ENCODE results near the gene MAP1LC3C.
"Not testable (repeated sequence)": the region's sequence is repeated elsewhere in the genome, so short reads cannot be mapped to it uniquely, and the experiment has no call there.

MAP1LC3C gene

GRCh38 chr1:241990040-241990439 lies 8.9 kb downstream of the MAP1LC3C start:
- DNase-seq, result no peak

GRCh38 chr1:241988389-241988930 lies 10.4 kb downstream of the MAP1LC3C start:
- DNase-seq, result not testable (repeated sequence)

- DNase-seq, result no peak
Observed at GRCh38 chr1:241985787-241986186, 13.1 kb downstream of the MAP1LC3C start.

- DNase-seq, result no peak
Observed at GRCh38 chr1:241979926-241980325, 19.0 kb downstream of the MAP1LC3C start.

- no peak for DNase-seq
Observed at GRCh38 chr1:241979071-241979470, 19.8 kb downstream of the MAP1LC3C start.

- DNase-seq, result no peak
Observed at GRCh38 chr1:241976229-241976628, 22.7 kb downstream of the MAP1LC3C start.

GRCh38 chr1:241972703-241973369 lies 26.1 kb downstream of the MAP1LC3C start:
- DNase-seq, result no peak

GRCh38 chr1:241968611-241969010 lies 30.3 kb downstream of the MAP1LC3C start:
- DNase-seq, result no peak

GRCh38 chr1:241964550-241965282 lies 34.2 kb downstream of the MAP1LC3C start:
- no peak for DNase-seq

GRCh38 chr1:241963722-241964121 lies 35.2 kb downstream of the MAP1LC3C start:
- DNase-seq, result no peak

- DNase-seq, result no peak
Observed at GRCh38 chr1:241962153-241962552, 36.7 kb downstream of the MAP1LC3C start.

GRCh38 chr1:241957692-241958494 lies 41.0 kb downstream of the MAP1LC3C start, which contains the start of gene BECN2:
Gene BECN2 (plus strand): TSS chr1:241957767. CDS start chr1:241957767, 0 bp downstream.
- no peak for DNase-seq

- no peak for DNase-seq
Observed at GRCh38 chr1:241950390-241950789, 48.5 kb downstream of the MAP1LC3C start.

- DNase-seq, result no peak
Observed at GRCh38 chr1:241947354-241947753, 51.5 kb downstream of the MAP1LC3C start.
